Brain pericyte (primary cell): ENCODE measurements around the gene PTTG2.

ENCODE experiments used
- DNase-seq: peaks from one replicate; pipeline ENCODE4 v3.0.0-alpha.2; 2012; ENCODE audit warnings: low read depth, low spot score

The PTTG2 gene

DNA sequence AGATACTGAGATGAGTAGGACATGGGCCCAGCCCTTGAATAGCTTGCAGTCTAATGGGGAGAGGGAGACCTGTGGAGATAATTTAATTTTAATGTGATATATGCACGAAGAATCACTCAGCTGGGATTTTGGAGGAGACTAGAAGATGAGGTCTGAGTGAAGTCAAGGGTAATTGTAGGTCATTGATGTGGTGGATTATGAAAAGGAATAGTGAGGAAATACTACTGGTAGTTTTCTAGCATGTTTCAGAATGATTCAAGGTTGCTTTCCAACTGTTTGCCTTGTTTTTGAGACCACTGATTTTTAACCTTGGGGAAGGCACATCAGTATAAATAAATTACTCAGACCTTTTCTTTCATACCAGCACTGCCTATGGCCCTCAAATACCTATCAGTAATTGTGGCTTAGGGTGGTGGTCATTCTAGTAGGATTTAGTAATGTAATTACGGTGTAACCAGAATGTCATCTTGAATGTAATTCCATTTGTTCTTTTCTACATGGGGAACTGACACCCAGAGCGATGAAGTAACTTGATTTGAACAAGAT is 25.6 kb downstream of the PTTG2 start:
- no peak for DNase-seq

DNA sequence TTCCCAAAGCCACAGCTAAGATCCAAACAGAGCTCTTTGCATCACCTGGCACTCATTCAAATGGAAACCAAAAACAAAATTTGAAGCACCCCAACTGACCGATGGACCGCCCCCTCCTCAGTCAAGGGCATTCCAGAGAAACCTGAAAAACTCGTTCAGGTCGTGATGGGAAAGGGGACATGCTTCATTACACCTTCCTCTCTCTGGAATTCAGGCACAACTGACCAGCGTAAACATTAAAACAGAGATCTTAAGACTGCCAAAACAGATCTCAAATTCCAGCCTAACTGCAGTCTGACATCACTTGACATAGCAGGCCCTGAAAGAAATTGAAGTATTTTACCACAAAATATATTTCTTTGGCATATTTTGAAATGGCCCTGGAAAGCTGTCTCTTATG is 28.5 kb downstream of the PTTG2 start:
- DNase-seq: no peak

DNA sequence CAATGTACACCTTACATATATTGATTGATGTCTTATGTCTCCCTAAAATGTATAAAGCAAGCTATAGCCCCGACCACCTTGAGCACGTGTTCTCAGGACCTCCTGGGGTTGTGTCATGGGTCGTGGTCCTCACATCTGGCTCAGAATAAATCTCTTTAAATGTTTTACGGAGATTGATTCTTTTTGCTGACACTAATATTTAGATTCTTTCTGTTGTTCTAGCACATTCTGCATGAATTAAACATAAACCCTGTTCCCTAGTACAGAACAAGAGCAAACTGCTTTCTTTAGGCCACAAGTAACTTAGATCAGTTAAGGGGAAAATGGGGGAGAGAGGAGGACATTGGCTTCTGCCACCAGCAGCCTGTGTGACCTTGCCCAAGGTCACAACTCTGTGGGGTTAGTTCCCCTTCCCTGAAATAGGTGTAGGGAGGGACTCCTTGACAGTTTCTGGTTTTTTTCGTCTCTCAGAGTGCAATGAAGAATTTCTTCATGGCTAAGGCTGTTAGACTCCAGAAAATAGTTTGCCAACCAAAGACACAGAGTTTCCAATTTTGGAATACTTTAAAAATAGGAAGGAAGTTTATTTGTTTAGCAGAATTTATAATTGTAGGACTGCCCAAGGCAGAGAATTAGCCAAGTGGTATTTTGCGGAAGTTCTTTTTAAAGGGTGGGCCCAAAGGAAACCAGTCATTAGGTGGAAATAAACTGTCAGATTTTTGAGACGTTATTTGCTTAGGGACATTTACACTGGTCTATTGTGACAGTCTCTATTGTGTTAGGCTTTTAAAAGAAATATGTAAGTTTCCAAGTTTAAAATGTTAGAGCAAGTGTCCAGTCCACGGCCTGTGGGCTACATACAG is 29.4 kb downstream of the PTTG2 start:
- DNase-seq: no peak

DNA sequence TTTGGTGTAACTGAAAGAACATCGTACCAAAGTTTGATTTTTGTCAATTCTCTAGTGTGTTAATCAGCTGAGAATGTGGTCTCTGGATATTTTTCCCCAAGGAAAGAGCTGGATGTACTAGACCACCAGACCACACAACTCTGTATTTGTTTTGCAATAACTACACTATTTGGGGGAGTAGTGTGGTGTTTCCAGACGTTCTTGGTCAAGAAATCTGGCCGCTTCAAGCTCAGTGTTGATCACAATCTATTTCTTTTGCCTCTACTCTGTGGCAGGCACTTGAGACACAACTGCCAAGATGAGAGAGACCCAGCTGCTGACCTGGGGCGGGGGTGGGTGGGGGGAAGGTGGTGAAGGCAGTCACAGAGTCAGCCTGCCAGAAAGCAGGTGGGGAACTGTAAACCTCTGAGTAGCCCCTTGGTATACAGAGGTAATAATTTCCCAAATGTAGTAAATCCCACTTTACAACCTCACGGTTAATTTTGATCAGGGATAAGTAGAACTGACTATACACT is 30.6 kb downstream of the PTTG2 start:
- DNase-seq: no peak

DNA sequence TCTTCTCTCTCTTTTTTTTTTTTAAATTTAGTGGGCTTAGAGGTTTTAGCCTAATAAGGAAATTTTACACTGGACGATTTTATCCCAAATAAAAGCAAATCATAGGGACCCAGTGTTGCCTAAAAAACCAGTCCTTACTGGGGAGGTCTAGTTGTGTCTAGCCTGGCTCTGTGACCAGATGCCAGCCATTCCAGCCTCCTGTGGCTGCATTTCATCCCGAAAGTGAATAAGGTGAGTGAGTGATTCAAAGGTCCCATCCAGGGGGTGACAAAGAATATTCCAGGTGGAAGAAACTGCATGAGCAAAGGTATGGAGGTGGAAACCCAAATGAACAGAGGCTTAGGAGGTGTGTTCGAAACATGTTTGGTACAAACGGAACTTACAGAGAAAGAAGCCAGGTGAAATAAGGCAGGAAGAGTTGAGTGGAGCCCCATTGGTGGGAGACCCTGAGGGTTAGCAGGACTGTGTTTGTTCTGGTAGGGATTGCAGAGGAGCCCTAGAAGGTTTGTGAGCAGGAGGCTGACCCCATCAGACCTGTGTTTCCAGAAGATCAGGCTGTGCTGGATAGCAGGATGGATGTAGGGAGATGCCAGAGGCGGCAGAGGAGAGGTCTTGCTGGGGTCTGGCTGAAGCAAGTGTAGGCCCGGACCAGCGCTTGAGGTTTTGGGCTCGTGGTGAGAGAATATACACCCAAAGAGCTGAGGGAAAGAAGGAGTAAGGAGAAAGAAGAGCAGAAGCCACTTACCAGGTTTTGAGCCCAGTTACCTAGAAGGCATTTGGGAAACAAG is 31.6 kb downstream of the PTTG2 start:
- no peak for DNase-seq

DNA sequence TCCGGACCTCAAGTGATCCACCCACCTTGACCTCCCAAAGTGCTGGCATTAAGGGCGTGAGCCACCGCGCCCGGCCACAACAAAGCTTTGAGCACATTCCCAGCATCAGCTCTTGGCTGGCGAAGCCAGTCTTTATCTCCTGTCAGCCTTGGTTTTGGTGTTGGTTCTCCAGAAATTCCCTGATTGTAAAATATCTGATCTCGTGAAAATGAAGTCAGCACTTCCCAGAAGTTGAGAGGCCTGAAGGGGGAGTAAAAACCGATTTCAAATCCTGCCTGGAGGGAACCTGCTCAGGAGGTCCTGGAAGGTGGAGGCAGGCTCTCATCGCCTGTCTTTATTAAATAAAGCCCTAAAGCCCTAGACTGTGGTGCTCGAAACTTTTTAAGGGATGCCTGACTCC is 33.6 kb downstream of the PTTG2 start:
- no peak for DNase-seq

DNA sequence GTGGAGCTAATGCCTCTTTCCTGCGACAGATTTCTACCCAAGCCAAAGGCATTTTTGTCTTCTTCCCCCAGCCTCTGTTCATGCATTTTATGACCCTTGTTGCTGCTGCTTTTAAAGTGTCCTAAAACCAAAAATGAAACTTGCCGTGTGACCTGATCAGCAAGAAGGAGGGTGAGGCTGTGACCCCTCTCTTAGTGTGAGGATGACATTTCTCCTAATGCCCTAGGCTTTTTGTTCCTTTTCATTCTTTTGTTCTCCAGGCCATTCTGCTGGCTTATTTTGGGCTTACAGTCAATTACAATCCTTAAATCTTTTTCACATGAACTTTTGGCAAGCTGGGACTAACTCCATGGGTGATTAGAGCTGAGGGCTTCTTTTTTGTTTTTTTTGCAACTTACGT is 34.4 kb downstream of the PTTG2 start:
- no peak for DNase-seq

DNA sequence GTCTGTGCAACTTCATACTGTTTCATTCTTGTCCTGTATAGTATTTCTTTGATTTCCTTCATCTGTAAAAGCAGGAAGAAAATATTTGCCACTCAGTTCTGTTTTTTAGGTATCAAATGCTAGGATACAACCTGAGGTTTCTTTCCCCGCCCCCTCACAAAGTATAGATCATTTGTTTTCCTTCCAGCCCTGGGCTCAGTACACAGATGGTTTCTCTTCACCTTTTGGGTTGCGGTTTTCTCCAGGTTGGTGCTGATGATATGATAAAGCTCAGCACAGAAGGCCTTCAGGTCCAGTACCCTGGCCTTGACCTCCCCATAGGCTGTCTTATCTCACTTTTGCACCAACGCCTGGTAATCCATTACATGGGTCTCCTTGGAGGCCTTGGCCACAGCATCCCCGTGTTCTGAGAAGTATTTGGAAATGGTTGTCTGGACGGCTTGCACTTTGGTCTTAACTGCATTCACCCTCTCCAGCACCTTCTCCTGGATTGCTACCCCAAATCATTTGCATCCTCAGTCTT is 35.2 kb downstream of the PTTG2 start:
- DNase-seq: no peak

DNA sequence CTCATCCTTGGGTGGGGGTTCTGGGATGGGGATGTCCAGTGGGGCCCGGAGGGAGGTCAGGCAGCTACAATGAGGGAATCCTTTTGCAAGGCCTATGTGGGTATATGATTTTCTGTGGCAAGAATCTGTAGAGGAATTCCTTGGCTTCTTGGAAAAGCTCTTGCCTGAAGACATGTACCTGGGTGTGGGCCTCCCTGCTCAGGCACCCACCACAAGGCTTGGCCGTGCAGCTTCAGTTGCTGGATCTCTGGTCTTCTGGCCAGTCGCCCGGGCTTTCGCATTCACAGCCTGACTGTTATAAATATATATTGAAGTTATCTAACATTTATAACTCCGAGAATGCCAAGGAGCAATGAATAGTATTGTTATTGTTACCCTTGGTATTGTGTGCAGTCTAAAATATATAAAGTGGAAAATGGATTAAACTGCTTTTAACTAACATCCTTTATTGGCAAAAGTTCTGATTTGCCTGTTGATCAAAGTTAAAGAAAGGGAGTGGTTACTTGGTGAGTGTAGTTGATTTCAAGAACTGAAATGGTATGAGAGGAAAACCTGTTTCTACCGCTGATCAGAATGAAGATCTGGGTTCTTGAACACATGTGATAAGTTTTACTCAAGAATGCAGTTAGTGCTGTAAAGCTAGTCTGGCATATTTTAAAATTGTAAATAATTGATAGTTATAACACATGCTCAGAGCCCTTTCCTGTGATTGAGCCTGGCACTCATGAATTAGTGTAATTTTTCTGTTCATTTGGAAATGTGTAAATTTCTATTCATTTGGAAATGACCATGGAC is 36.0 kb downstream of the PTTG2 start:
- DNase-seq: no peak

DNA sequence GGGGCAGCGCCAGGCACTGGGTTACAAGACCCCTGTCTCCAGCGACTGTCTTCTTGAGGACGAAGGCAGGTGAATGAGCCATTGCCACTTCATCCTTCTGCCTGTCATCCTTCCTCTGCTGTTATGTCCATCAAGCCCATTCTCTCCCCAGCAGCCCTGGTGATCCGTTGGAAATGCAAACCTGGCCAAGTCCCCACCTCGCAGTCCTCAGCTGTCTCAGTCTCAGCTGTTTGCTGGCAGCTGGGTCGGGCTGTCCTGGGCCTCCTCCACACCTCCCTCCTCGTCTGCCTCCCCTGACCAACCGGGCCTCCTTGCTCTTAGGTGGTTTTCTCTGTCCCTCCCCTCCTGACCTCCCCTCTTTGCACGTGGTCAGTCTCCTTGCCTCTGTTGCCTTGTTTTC is 38.0 kb downstream of the PTTG2 start:
- no peak for DNase-seq

DNA sequence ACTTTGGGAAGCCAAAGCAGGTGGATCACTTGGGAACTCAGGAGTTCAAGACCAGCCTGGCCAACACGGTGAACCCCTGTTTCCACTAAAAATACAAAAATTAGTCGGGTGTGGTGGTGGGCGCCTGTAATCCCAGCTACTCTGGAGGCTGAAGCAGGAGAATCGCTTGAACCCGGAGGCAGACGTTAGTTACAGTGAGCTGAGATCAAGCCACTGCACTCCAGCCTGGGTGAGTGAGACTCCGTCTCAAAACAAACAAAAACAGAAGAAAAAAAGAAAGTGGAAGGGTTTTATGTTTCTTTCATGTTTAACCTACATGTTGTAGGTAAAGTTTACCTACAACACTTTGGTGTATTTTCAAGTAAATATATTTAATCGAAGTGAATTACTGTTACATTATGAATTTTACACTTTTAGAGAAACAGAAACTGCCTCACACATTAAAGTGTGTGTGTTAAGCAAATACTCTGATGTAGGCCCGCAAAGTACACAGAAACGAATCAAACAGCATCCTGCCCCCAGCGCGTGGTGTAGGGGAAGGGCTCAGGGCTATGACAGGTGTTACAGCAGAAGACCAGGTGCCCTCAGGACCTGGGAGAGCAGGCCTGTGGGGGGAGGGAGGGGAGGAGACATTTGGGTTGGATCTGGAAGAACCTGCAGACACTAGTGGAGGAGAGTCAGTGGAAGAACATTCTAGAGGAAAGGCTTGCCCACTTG is 39.0 kb downstream of the PTTG2 start:
- no peak for DNase-seq

DNA sequence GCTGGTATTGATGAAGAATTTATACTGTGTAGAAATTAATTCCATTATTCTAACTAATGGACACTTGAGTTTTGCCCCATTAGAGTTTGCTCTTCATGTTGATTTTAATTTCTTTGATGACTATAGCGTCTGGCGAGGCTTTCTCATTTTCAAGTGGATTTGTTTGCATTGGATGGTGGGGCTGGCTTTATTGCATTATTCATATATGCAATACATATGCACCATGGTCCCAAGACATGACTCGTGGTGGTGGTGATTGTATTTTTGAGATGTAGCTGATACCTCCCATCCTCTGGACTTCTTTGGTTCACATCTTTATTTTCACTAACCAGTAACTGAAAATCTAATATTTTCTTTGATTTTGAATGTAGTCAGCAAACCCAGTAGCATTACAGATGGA is 39.8 kb downstream of the PTTG2 start:
- no peak for DNase-seq

DNA sequence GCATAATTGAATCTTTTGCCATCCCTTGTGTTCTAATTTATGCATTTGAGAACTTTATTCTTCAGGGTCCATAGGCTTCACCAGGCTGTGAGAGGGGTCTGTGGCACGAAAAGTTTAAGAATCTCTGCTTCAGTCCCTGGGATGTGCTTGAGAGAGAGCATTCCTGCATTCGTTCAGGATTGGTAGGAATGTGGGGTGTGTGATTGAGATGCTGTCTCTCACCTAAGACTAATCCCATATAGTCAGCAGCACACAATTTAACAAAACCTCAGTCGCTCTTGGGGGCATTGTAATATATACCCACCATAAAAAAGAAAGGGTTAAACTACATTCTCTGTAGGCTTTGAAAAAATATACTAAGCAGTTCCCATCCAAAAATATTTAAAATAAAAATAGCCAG is 41.7 kb downstream of the PTTG2 start:
- no peak for DNase-seq

DNA sequence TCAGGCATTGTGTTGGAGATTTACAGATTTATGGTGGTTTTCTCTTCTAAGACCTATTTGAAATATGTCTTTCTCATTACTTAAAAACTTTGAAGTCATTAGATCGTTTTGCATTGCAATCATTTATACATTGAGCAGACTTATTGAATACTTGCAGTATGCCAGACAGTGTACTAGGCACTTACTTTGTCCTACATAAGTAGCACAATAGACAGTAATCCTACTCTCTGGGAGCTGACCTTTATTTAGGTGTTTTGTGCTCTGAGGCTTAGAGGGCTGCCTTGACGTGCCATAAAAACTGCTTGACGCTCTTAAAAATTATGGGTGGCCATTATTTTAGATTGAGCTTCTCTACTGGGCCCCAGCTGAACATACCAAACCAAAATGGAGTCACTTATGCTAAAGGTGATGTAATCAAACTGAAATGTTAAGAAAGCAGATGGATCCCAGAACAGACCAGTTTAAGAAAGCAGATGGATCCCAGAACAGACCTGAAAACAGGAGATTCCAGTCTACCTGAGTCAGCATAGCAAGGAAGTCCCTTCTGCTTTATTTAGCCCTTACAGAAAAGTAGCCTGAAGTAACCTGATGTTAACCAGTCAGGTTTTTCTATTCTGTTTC is 42.4 kb downstream of the PTTG2 start:
- no peak for DNase-seq

DNA sequence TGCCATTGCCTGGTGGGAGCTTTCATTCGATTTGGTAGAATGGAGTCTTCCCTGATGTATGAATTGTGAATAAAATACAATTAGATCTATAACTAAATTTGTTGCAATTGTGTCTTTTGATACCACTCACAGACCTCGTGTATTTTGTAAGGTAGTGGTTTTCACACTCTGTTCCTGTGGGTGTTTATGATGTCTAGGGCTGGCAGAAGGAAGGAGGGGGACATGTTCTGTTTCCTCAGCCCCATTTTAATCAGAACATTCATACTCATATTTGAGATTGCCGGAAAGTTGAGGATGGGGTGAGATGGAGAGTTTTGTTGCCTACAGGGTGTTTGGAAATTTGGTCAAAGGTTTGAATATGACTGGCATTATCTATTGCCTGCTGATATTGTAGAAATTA is 42.9 kb downstream of the PTTG2 start:
- DNase-seq: no peak

DNA sequence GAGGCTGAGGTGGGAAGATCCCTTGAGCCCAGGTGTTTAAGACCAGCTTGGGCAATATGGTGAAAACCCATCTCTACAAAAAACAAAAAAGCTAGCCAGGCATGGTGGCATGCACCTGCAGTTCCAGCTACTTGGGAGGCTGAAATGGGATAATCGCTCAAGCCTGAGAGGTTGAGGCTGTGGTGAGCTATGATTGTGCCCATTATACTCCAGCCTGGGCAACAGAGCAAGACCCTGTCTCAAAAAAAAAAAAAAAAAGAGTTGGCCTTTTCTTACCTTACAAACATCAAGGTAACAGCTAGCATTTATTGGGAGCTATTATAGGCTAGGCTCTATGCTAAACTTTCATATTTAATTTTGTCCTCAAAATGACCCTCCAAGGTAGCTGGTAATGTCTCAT is 43.4 kb downstream of the PTTG2 start:
- no peak for DNase-seq

DNA sequence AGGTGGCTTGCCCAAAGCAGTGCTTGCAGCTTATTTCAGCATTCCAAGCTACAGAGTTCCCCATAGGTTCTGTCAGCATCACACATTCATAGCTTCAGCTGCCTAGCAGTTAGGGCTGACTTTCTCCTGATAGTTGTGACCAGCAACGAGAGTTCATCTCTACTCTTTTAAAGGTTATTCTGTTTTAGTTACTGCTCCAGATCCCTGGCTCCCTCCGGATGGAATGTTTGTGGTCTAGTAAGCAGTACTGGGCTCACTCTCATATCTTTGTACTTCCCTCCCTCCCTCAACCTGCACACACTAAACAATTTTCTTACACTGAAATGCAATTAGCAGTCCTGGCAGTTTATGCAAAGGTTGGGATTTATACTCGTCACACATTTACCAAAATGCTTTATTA is 43.9 kb downstream of the PTTG2 start:
- DNase-seq: no peak

DNA sequence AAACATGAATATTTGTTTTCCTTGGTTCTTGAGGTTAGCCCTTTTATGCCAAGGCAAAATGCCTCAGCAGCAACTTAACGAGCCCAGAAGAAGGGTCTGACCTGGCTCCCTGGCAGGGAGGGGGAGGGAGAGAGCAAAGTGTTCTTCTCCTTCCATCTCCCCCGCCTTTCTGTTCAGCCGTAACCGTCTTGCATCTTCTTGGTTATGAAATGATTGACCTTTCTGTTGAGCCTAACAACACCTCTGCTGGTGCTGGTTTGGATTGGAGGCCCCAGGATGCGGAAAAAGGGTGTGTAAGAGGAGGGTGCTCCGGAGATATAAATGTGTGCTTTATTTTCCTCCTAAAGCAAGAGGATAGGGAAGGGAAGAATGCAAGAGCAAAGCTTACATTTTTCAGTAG is 44.7 kb downstream of the PTTG2 start:
- no peak for DNase-seq

DNA sequence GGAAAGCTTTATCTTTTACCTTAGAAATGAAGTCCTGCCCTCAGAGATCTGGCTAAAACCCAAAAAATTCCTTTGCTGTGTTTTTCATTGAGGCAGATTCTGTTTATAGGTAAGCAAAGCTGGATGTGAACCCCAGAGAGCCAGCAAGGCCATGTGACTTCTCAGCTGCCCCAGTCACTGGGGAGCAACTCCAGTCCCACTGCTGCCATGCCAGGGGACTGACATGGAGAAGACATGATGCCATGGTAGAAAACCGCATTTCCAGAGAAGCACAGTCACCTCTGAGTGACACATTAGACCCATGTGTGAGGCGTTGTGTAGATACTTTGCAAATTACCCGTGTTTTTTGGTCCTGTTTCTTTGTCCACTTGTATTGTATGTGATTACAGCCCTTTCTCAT is 45.4 kb downstream of the PTTG2 start:
- no peak for DNase-seq

DNA sequence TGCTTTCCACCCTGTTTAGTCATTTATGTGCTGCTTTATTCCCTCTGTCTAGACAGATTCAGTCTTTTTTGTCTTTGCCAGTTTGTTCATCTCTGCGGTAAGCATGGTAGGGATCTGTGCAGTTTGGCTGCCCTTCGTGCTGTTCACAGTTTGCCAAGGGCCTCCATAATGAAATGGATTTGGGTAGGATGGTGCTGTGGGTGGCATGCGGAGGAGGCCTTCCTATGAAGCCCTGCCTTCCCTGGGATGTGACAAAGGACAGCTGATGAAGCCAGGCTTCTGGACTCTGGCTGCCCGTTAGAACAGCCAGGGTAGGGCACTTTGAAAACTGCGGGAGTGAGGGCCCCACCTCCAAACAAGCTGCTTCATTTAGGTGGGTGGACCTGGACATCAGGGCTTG is 47.4 kb downstream of the PTTG2 start:
- no peak for DNase-seq
